Uterus (tissue), 2 donors: ENCODE data around the gene SNX18.

ENCODE experiments used
- POLR2A ChIP-seq, 2 donors: fragments of 450-650 bp; IDR thresholded peaks; one replicate each; pipeline ENCODE4 v1.6.1; 2016; ENCODE audit warnings: antibody characterized with exemption in 2 of 2, mild to moderate bottlenecking in 1 of 2, moderate library complexity in 1 of 2
- TF ChIP-seq, protein P1 (sequence below), 4 experiments: fragments of 200-600 bp in 2 of 4; fragments of 450-650 bp in 2 of 4; sonication (generic) in 2 of 4; IDR thresholded peaks; one replicate each; pipeline ENCODE4 v1.5.1; 2016 to 2019; ENCODE audit warnings: antibody characterized with exemption in 4 of 4, mild to moderate bottlenecking in 2 of 4, moderate library complexity in 1 of 4

DNA sequence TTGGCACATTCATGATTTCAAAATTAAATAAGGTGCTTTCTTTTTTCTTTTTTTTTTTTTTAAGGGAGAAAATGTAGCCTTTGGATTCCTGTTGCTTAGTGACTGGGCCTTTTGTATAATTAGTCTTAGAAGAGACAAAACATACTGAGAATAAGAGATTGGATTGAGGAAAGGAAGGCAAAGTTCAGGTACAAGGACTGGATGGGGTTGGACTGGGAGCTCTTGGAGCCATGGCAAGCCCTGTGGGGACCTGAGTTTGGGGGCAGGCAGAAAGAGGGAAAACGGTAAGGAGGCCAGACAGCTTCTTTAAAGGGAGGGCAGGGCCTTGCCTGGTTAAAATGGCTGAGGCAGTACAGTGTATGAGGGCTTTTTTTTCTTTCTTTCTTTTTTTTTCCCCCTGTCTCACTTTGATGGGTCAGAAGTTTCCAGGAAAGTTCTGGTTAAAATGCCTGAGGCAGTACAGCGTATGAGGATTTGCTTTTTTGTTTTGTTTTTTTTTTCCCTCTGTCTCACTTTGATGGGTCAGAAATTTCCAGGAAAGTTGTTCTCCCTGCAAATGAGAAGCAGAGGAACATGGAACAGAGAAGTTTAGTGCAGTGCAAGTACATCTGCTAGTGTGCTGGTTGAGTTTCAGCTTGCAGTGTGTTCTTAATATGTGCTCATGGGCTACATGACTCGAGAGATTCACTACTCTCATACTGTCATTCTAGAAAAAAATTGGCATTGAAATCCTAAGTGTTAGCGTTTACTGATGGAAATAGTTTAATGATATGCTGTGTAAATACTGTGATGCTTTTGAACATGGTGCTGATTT, 16.8 kb downstream of the SNX18 start:
- TF ChIP-seq, protein P1, sequence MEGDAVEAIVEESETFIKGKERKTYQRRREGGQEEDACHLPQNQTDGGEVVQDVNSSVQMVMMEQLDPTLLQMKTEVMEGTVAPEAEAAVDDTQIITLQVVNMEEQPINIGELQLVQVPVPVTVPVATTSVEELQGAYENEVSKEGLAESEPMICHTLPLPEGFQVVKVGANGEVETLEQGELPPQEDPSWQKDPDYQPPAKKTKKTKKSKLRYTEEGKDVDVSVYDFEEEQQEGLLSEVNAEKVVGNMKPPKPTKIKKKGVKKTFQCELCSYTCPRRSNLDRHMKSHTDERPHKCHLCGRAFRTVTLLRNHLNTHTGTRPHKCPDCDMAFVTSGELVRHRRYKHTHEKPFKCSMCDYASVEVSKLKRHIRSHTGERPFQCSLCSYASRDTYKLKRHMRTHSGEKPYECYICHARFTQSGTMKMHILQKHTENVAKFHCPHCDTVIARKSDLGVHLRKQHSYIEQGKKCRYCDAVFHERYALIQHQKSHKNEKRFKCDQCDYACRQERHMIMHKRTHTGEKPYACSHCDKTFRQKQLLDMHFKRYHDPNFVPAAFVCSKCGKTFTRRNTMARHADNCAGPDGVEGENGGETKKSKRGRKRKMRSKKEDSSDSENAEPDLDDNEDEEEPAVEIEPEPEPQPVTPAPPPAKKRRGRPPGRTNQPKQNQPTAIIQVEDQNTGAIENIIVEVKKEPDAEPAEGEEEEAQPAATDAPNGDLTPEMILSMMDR (IDR thresholded peaks at IDR 0.05), result no peak
- TF ChIP-seq POLR2A (IDR thresholded peaks at IDR 0.05), result no peak
